IMR-90 (cell line): ENCODE data around the gene AGBL3. TPM values are rescaled to one million over a fixed set of nuclear protein-coding genes. Genes with fewer than 3 reads are reported as not detected.

Experiments
- ATAC-seq: fragments of 200-7000 bp; cut with Tn5 transposase; 2 replicates; pipeline ENCODE4 v1.9.1; 2020; ENCODE audit warnings: low read depth, mild to moderate bottlenecking, moderate library complexity
- BruUV-seq: library from RNA; stranded (reverse); fragments of 400-500 nt; replicated peaks from 2 replicates; lab custom pipeline; 2021; lab: Mats Ljungman, UMichigan
- CTCF ChIA-PET: fragments of 300-600 bp; formaldehyde crosslinking; extraction: SDS; loops from one replicate; lab custom pipeline; 2021; ENCODE audit warnings: antibody characterized with exemption; lab: Yijun Ruan, JAX
- POLR2A ChIA-PET: fragments of 300-600 bp; sonication (Branson Sonifier 250); formaldehyde crosslinking; loops from one replicate; lab custom pipeline; 2022; ENCODE audit warnings: antibody characterized with exemption; ENCODE audit not compliant: unreplicated experiment; lab: Charles Lee
- DNase-seq: peaks from one replicate; pipeline ENCODE4 v3.0.0; 2013
- H2AFZ ChIP-seq: replicated peaks from 2 replicates; pipeline ENCODE3; 2013; ENCODE audit warnings: low read length, mild to moderate bottlenecking; ENCODE audit not compliant: poor library complexity
- H2AK5ac ChIP-seq: 2 replicates; pipeline ENCODE4 v1.6.1; 2013; ENCODE audit warnings: low read depth, low read length, inconsistent platforms
- H2AK9ac ChIP-seq: replicated peaks from 2 replicates; pipeline ENCODE3; 2013; ENCODE audit warnings: mild to moderate bottlenecking, low read depth, low read length, moderate library complexity; ENCODE audit not compliant: poor library complexity
- H2BK120ac ChIP-seq: 2 replicates; pipeline ENCODE4 v1.6.1; 2013; ENCODE audit warnings: low read depth, low read length, inconsistent platforms
- H2BK15ac ChIP-seq: 3 replicates; pipeline ENCODE4 v1.6.1; 2013; ENCODE audit warnings: low read depth, low read length, inconsistent platforms
- H2BK20ac ChIP-seq: 2 replicates; pipeline ENCODE4 v1.6.1; 2013; ENCODE audit warnings: low read depth, mild to moderate bottlenecking, inconsistent platforms, low read length, moderate library complexity
- H2BK5ac ChIP-seq: 2 replicates; pipeline ENCODE4 v1.6.1; 2013; ENCODE audit warnings: mild to moderate bottlenecking, low read depth, low read length, inconsistent platforms; ENCODE audit not compliant: poor library complexity, severe bottlenecking
- H3K14ac ChIP-seq: replicated peaks from 2 replicates; pipeline ENCODE4 v1.6.1; 2013; ENCODE audit warnings: low read depth, low read length, inconsistent platforms
- H3K18ac ChIP-seq: 2 replicates; pipeline ENCODE4 v1.6.1; 2013; ENCODE audit warnings: low read depth, low read length, control low read depth
- H3K23ac ChIP-seq: 2 replicates; pipeline ENCODE4 v1.6.1; 2013; ENCODE audit warnings: low read depth, low read length, inconsistent platforms
- H3K27ac ChIP-seq: 2 replicates; pipeline ENCODE4 v1.5.1; 2013; ENCODE audit warnings: mild to moderate bottlenecking, control low read depth, low read length; ENCODE audit not compliant: insufficient read depth
- H3K27me3 ChIP-seq: 2 replicates; pipeline ENCODE4 v1.6.1; 2013; ENCODE audit warnings: low read length; ENCODE audit not compliant: control insufficient read depth, insufficient read depth
- H3K36me3 ChIP-seq: 2 replicates; pipeline ENCODE4 v1.6.1; 2013; ENCODE audit warnings: low read length, mixed read lengths; ENCODE audit not compliant: control insufficient read depth, insufficient read depth
- H3K4ac ChIP-seq: 2 replicates; pipeline ENCODE4 v1.6.1; 2013; ENCODE audit warnings: low read depth, low read length, inconsistent platforms
- H3K4me1 ChIP-seq: 2 replicates; pipeline ENCODE4 v1.6.1; 2013; ENCODE audit warnings: low read length, mixed read lengths; ENCODE audit not compliant: control insufficient read depth, insufficient read depth
- H3K4me2 ChIP-seq: 2 replicates; pipeline ENCODE4 v1.6.1; 2013; ENCODE audit warnings: low read depth, mild to moderate bottlenecking, control low read depth, low read length, moderate library complexity
- H3K4me3 ChIP-seq: 2 replicates; pipeline ENCODE4 v1.5.1; 2013; ENCODE audit warnings: low read depth, mild to moderate bottlenecking, control low read depth, low read length, moderate library complexity; ENCODE audit not compliant: insufficient read depth
- H3K56ac ChIP-seq: 2 replicates; pipeline ENCODE4 v1.6.1; 2013; ENCODE audit warnings: low read length, inconsistent platforms; ENCODE audit not compliant: insufficient read depth; ENCODE audit errors: extremely low read depth
- H3K79me1 ChIP-seq, 2 experiments: 2 replicates each; pipeline ENCODE4 v1.6.1; 2013; ENCODE audit warnings: low read length in 2 of 2, inconsistent platforms in 1 of 2, low read depth in 1 of 2
- H3K9ac ChIP-seq: 2 replicates; pipeline ENCODE4 v1.6.1; 2013; ENCODE audit warnings: low read depth, low read length, control low read depth
- H3K9me1 ChIP-seq: 2 replicates; pipeline ENCODE4 v1.6.1; 2013; ENCODE audit warnings: low read length, inconsistent platforms; ENCODE audit not compliant: insufficient read depth
- H3K9me3 ChIP-seq: 2 replicates; pipeline ENCODE4 v1.6.1; 2013; ENCODE audit warnings: low read length; ENCODE audit not compliant: control insufficient read depth, insufficient read depth
- H4K20me1 ChIP-seq: 2 replicates; pipeline ENCODE4 v1.6.1; 2013; ENCODE audit warnings: low read length, inconsistent platforms; ENCODE audit not compliant: insufficient read depth
- H4K5ac ChIP-seq: 2 replicates; pipeline ENCODE4 v1.6.1; 2013; ENCODE audit warnings: mild to moderate bottlenecking, low read depth, low read length, control low read depth
- H4K8ac ChIP-seq, 2 experiments: 2 replicates each; pipeline ENCODE4 v1.6.1; 2013; ENCODE audit warnings: low read depth in 2 of 2, low read length in 2 of 2, control low read depth in 1 of 2, inconsistent platforms in 1 of 2
- H4K91ac ChIP-seq: 2 replicates; pipeline ENCODE4 v1.6.1; 2013; ENCODE audit warnings: low read depth, low read length, inconsistent platforms; ENCODE audit not compliant: insufficient read depth
- MXI1 ChIP-seq: IDR thresholded peaks from 2 replicates; pipeline ENCODE4 v1.6.1; 2012; ENCODE audit warnings: low read depth, mild to moderate bottlenecking, low read length, moderate library complexity, borderline replicate concordance
- WGBS, 2 experiments: methylation state at CpG; one replicate each; pipeline versions ENCODE4 v1.1.5 to v1.1.7; 2013; ENCODE audit warnings: missing lambda C conversion rate in 2 of 2; ENCODE audit not compliant: insufficient read length in 1 of 2; ENCODE audit errors: extremely low coverage in 2 of 2; 5-methylcytosine and 5-hydroxymethylcytosine counted together
- dilution Hi-C: fragments of 300-500 bp; cut with HindIII; formaldehyde crosslinking; loops from one replicate; pipeline ENCODE4 v1.14.3; 2018; ENCODE audit warnings: low sequenced_read_pairs; ENCODE audit not compliant: unreplicated experiment
- in situ Hi-C: fragments of 300-500 bp; cut with MboI; formaldehyde crosslinking; loops from 3 replicates; pipeline ENCODE4 v1.14.3; 2019; ENCODE audit warnings: low sequenced_read_pairs, inconsistent platforms, mixed read lengths
- intact Hi-C: fragments of 100-400 bp; cut with micrococcal nuclease; formaldehyde crosslinking; loops from 2 replicates; pipeline ENCODE4 v1.10.0; 2022
- polyA plus RNA-seq, 3 experiments: library from polyadenylated mRNA; depleted of rRNA; stranded (reverse); fragments of >200 nt; gene quantifications; 2 replicates each; pipeline ENCODE4 v1.2.3, GENCODE V29; 2012; ENCODE audit warnings: low replicate concordance in 1 of 3
- total RNA-seq: library from RNA; depleted of rRNA; stranded (reverse); fragments of >200 nt; gene quantifications from 2 replicates; pipeline ENCODE4 v1.2.3, GENCODE V29; 2012

AGBL3 gene
- total and polyA plus RNA-seq, 2 of the 4 experiments (the other 2 are of a cell fraction) = 0.18 to 0.65 TPM

DNA sequence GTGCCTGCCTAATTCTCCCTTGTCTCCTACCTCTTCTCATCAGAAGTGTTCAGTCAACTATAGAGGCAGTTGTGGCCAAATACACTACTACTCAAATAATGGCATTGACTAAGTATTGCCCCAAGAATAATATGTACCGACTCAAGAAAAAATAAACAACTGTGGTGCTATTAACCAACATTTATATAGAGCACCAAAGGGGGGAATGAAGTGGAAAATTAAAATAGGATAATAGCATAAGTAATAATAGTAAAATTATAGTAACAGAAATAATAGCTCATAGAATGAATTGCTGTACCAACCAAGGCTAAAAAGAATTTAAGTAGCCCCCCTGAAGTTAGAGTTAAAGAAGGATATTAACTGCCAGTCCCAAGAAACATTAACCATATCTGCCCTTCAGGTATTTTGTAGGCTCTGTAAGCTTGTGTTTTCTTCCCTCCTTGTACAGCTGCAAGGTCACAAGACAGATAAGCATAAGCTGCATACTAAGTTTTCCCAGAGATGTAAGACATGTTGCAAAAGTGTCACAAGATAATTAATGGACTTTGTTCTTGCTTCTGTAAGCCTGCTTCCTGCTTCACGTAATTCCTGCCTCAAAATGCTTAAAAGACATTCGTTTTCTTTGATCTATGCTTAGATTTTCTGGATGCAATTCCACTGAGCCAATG is 195.1 kb downstream of the AGBL3 start:
- no peak overlapping the region for H4K5ac ChIP-seq
- no peak overlapping the region for H2BK5ac ChIP-seq
- no peak overlapping the region for H4K91ac ChIP-seq
- no peak for DNase-seq
- no peak overlapping the region for H3K4me3 ChIP-seq
- WGBS, 2 experiments = 100% methylated on average over 2 of the region's 3 CpGs; no CpG with 5 or more reads in 1 of the 2 experiments
- H2BK15ac ChIP-seq = no peak overlapping the region
- H2AFZ ChIP-seq = no peak overlapping the region
- no peak overlapping the region for H2AK9ac ChIP-seq
- no peaks in the 10 kb centered on the region for H3K27me3 ChIP-seq
- BruUV-seq = no TSS peak
- H3K4me1 ChIP-seq = no peaks in the 10 kb centered on the region
- intact Hi-C loops (no loop called here), in situ Hi-C loops (no loop called here), dilution Hi-C loops (no loop called here)
- H3K9ac ChIP-seq = no peak overlapping the region
- no peak overlapping the region for H3K18ac ChIP-seq
- ChIA-PET CTCF (interaction anchor here (0.9 kb wide), 1 partner anchor 10 kb away, joined by 6 read pairs; no protein-coding TSS in a partner anchor), POLR2A (no interaction called here)
- H3K4ac ChIP-seq = no peak overlapping the region
- no peaks in the 10 kb centered on the region; the same call in 1 of the 2 replicates for H3K9me1 ChIP-seq
- TF ChIP-seq MXI1 = no peak
- no peak for ATAC-seq
- H3K9me3 ChIP-seq = peaks cover 44% of the 10 kb centered on the region
- no peak overlapping the region for H3K14ac ChIP-seq
- no peak overlapping the region for H3K4me2 ChIP-seq
- no peak overlapping the region for H2BK20ac ChIP-seq
- H4K20me1 ChIP-seq = no peaks in the 10 kb centered on the region
- no peak overlapping the region for H3K27ac ChIP-seq
- H3K36me3 ChIP-seq = peaks cover 29% of the 10 kb centered on the region
- H2AK5ac ChIP-seq = no peak overlapping the region
- no peak overlapping the region for H2BK120ac ChIP-seq
- no peak overlapping the region for H3K23ac ChIP-seq
- H3K56ac ChIP-seq = no peak overlapping the region
- no peaks in the 10 kb centered on the region for H3K79me1 ChIP-seq
- no peak overlapping the region for H4K8ac ChIP-seq
